A673 (cell line): Measurements from ENCODE around the gene TPM2. TPM values are rescaled to one million over a fixed set of nuclear protein-coding genes. Genes with fewer than 3 reads are reported as not detected.
A peak's percentile ranks its signal among the peaks of the same experiment; 100 is the strongest.

Experiments used
- BruUV-seq: library from RNA; stranded (reverse); fragments of 400-500 nt; replicated peaks from 2 replicates; lab custom pipeline; 2021; lab: Mats Ljungman, UMichigan
- CTCF ChIA-PET: fragments of 300-600 bp; sonication (Branson Sonifier 250); formaldehyde crosslinking; loops from one replicate; lab custom pipeline; 2022; ENCODE audit warnings: antibody characterized with exemption; lab: Charles Lee
- POLR2A ChIA-PET: fragments of 300-600 bp; sonication (Branson Sonifier 250); formaldehyde crosslinking; loops from one replicate; lab custom pipeline; 2022; ENCODE audit warnings: antibody characterized with exemption; ENCODE audit not compliant: low non-redundant PET; lab: Charles Lee
- DNase-seq: peaks from one replicate; pipeline ENCODE4 v3.0.0-alpha.2; 2015; ENCODE audit warnings: low spot score
- H3K27ac ChIP-seq: fragments of 200-600 bp; sonication (generic); 2 replicates; pipeline ENCODE4 v1.5.1; 2016; ENCODE audit warnings: mixed run types, low read depth, mild to moderate bottlenecking, mixed read lengths, antibody characterized with exemption, low read length; ENCODE audit not compliant: poor library complexity, severe bottlenecking
- H3K27me3 ChIP-seq: fragments of 200-600 bp; sonication (generic); replicated peaks from 2 replicates; pipeline ENCODE4 v1.6.1; 2017; ENCODE audit warnings: mixed run types, low read depth, mild to moderate bottlenecking, mixed read lengths, antibody characterized with exemption, low read length; ENCODE audit not compliant: insufficient read depth, poor library complexity
- H3K36me3 ChIP-seq: fragments of 200-600 bp; sonication (generic); 2 replicates; pipeline ENCODE4 v1.6.1; 2016; ENCODE audit warnings: mixed run types, mild to moderate bottlenecking, mixed read lengths, antibody characterized with exemption, low read length; ENCODE audit not compliant: insufficient read depth, poor library complexity, severe bottlenecking
- H3K4me1 ChIP-seq: fragments of 200-600 bp; sonication (generic); 2 replicates; pipeline ENCODE4 v1.6.1; 2017; ENCODE audit warnings: mixed run types, mild to moderate bottlenecking, mixed read lengths, antibody characterized with exemption, low read length; ENCODE audit not compliant: insufficient read depth, poor library complexity, severe bottlenecking
- H3K4me3 ChIP-seq: fragments of 200-600 bp; sonication (generic); 2 replicates; pipeline ENCODE4 v1.5.1; 2016; ENCODE audit warnings: low read depth, mixed run types, mild to moderate bottlenecking, mixed read lengths, low read length; ENCODE audit not compliant: poor library complexity, severe bottlenecking
- H3K9me3 ChIP-seq: fragments of 200-600 bp; sonication (generic); 2 replicates; pipeline ENCODE4 v1.6.1; 2016; ENCODE audit warnings: mixed run types, low read depth, mild to moderate bottlenecking, mixed read lengths, antibody characterized with exemption, low read length; ENCODE audit not compliant: poor library complexity, severe bottlenecking
- EZH2 ChIP-seq: fragments of 200-600 bp; sonication (generic); IDR thresholded peaks from 2 replicates; pipeline ENCODE4 v1.6.1; 2017; ENCODE audit warnings: borderline replicate concordance, low read depth, mild to moderate bottlenecking, mixed read lengths, antibody characterized with exemption, low read length; ENCODE audit not compliant: poor library complexity, severe bottlenecking
- intact Hi-C: fragments of 100-400 bp; cut with micrococcal nuclease; formaldehyde crosslinking; loops from one replicate; pipeline ENCODE4 v1.10.0; 2022; ENCODE audit not compliant: unreplicated experiment
- total RNA-seq: library from RNA; stranded (reverse); gene quantifications from 2 replicates; pipeline ENCODE4 v1.2.3, GENCODE V29; 2021
- TF ChIP-seq, protein P1 (sequence below): fragments of 300-800, 200-600 bp; sonication (generic); conservative IDR thresholded peaks from 2 replicates; pipeline ENCODE4 v1.5.1; 2017; ENCODE audit warnings: low read depth, mild to moderate bottlenecking, antibody characterized with exemption, low read length, moderate library complexity, mixed read lengths

The TPM2 gene
- total RNA-seq, 1 experiment from 2014 or later = 44.3 TPM

DNA sequence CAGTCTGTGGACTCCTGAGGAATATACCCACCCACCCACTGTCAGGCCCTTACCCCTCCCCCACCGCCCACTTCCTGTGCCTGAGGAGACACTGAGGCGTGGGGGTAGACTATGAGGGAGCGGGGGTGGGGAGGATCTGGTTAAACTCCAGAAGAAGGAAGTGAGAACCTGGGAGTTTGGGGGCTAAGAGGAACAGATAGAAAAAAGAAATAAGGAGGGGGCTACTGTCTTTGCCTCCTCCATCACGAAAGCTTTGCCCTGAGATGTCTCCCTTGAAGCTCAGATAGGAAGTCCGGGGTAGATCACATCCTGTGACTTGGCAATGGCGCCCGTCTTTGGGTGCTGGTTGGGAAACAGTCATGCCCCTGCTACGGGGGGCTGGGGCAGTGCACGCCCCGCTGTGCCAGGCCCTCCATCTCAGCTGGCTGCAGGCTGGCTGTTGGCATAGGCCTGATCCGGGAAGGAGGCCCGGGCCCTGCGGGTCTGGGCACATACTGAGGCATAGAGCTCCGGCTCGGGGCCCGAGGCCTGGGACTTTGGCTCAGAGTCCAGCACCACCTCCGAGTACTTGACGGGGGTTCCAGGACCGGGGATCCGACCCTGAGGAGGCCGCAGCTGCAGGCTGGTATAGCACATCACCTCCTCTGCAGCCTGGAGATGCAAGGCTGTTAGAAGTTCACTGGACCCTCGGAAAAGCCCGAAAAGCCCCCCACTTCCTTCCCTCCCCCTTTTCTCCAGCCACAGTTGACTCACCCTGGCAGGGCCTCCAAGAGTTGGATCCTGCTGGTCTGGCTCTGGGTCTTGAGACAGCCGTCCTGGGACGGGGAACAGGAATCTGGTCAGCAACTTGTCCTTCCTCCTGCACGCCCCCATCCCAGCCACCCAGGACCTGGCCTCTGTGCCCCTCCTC lies 40.0 kb downstream of the TPM2 start:
- no TSS peak for BruUV-seq
- CTCF ChIA-PET = no interaction called here
- Histone ChIP-seq H3K27ac (no peak overlapping the region), H3K4me1 (peaks cover 4% of the 10 kb centered on the region), H3K27me3 (no peaks in the 10 kb centered on the region), H3K9me3 (no peaks in the 10 kb centered on the region), H3K36me3 (no peaks in the 10 kb centered on the region), H3K4me3 (no peak overlapping the region)
- POLR2A ChIA-PET = interaction anchor here (0.5 kb wide), 1 partner anchor 83 kb away, joined by 6 read pairs; the partner anchor contains the start of genes CREB3 and TLN1
- DNase-seq = no peak
- intact Hi-C loops = loop anchor here (5.0 kb wide), 1 partner anchor 47 kb away; no protein-coding TSS in a partner anchor
- TF ChIP-seq, protein P1, sequence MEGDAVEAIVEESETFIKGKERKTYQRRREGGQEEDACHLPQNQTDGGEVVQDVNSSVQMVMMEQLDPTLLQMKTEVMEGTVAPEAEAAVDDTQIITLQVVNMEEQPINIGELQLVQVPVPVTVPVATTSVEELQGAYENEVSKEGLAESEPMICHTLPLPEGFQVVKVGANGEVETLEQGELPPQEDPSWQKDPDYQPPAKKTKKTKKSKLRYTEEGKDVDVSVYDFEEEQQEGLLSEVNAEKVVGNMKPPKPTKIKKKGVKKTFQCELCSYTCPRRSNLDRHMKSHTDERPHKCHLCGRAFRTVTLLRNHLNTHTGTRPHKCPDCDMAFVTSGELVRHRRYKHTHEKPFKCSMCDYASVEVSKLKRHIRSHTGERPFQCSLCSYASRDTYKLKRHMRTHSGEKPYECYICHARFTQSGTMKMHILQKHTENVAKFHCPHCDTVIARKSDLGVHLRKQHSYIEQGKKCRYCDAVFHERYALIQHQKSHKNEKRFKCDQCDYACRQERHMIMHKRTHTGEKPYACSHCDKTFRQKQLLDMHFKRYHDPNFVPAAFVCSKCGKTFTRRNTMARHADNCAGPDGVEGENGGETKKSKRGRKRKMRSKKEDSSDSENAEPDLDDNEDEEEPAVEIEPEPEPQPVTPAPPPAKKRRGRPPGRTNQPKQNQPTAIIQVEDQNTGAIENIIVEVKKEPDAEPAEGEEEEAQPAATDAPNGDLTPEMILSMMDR = no peak
- TF ChIP-seq EZH2 = no peak

DNA sequence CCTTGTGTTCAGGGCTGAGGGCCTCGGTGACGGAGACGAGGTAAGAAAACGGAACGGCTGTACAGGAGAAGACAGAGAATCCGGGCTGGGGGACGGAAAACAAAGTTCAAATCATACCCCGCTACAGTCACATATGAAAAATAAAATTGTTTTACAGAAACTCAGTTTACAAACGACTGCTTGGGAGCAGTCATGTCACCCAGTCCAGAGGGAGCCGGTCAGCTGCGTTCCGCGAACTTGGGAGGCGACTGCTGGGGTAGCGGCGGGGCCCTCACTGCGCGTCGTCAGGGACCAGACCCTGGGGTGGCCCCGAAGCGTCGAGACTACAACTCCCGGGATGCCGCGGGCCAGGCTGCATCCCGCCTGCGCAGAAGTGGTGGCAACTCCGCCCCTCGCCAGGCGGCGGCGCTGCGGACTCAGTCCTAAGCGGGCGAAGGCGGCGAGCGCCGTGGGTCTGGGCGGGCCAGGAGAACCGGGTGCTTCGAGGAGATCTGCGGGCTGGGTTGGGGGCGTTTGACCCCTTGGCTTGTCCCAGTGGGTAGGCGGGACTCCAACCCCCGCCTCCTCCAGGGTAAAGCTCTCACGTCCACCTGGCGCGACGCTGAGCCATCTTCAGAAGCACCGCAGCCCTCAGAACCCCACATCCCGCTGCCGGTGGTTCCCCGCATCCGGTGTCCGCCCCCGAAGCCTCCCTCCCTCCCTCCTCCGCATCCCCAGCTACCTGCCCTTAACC lies 43.0 kb downstream of the TPM2 start:
- ChIA-PET POLR2A (interaction anchor here (0.6 kb wide), 2 partner anchors 11 to 174 kb away, joined by 5 to 8 read pairs; partner anchors contain the start of genes CCDC107 and RMRP), CTCF (interaction anchor here (0.5 to 1.2 kb wide), 6 partner anchors 36 to 595 kb away, joined by 3 to 5 read pairs (median 4); partner anchors contain the start of gene CREB3)
- no TSS peak for BruUV-seq

More for the DNA sequence above, 43.0 kb downstream of the TPM2 start:
- intact Hi-C loops = loop anchor here (1.0 to 5.0 kb wide), 2 partner anchors 12 to 44 kb away; partner anchors contain the start of genes CCDC107 and RMRP
- peak overlapping the region; percentile 52 for H3K4me3 ChIP-seq
- no peaks in the 10 kb centered on the region for H3K9me3 ChIP-seq
- no peaks in the 10 kb centered on the region for H3K27me3 ChIP-seq
- TF ChIP-seq EZH2 = no peak
- TF ChIP-seq, protein P1 = peak; percentile 95
- H3K36me3 ChIP-seq = no peaks in the 10 kb centered on the region
- H3K27ac ChIP-seq = peak overlapping the region; percentile 64
- H3K4me1 ChIP-seq = peaks cover 4% of the 10 kb centered on the region
- peak; percentile 94 for DNase-seq
